Endodermal cell (in vitro differentiated cells): ENCODE results near the gene ALAS1. TPM values are rescaled to one million over a fixed set of nuclear protein-coding genes. Genes with fewer than 3 reads are reported as not detected.

Experiments used
- DNase-seq: peaks from one replicate; pipeline ENCODE4 v3.0.0-alpha.2; 2017
- H3K27ac ChIP-seq: 2 replicates; pipeline ENCODE4 v1.5.1; 2013; ENCODE audit warnings: mild to moderate bottlenecking, low read depth, low read length, moderate library complexity
- H3K27me3 ChIP-seq: 2 replicates; pipeline ENCODE4 v1.6.1; 2013; ENCODE audit warnings: mild to moderate bottlenecking, low read length, moderate library complexity; ENCODE audit not compliant: insufficient read depth, control insufficient read depth, poor library complexity, severe bottlenecking
- H3K36me3 ChIP-seq: 2 replicates; pipeline ENCODE4 v1.7.0; 2013; ENCODE audit warnings: mild to moderate bottlenecking, low read length, moderate library complexity; ENCODE audit not compliant: control insufficient read depth, insufficient read depth
- H3K4me1 ChIP-seq: one replicate; pipeline ENCODE4 v1.7.0; 2013; ENCODE audit warnings: low read length; ENCODE audit not compliant: control insufficient read depth, insufficient read depth
- H3K4me3 ChIP-seq: 2 replicates; pipeline ENCODE4 v1.5.1; 2013; ENCODE audit warnings: mild to moderate bottlenecking, low read length, moderate library complexity
- H3K9ac ChIP-seq: 2 replicates; pipeline ENCODE4 v1.6.1; 2013; ENCODE audit warnings: mild to moderate bottlenecking, low read length, moderate library complexity; ENCODE audit not compliant: poor library complexity, severe bottlenecking; ENCODE audit errors: extremely low read depth
- H3K9me3 ChIP-seq: 2 replicates; pipeline ENCODE4 v1.6.1; 2013; ENCODE audit warnings: mild to moderate bottlenecking, low read length, moderate library complexity; ENCODE audit not compliant: control insufficient read depth
- H3K27ac Mint-ChIP-seq: 2 replicates; pipeline ENCODE4 v1.8.0; 2020; ENCODE audit warnings: mixed read lengths
- H3K27me3 Mint-ChIP-seq: 2 replicates; pipeline ENCODE4 v1.8.0; 2021; ENCODE audit warnings: mild to moderate bottlenecking, mixed read lengths; ENCODE audit not compliant: insufficient read depth
- H3K36me3 Mint-ChIP-seq: 2 replicates; pipeline ENCODE4 v1.8.0; 2020; ENCODE audit warnings: low read depth, mixed read lengths
- H3K4me1 Mint-ChIP-seq: 2 replicates; pipeline ENCODE4 v1.8.0; 2020; ENCODE audit warnings: mixed read lengths
- H3K4me3 Mint-ChIP-seq: 2 replicates; pipeline ENCODE4 v1.8.0; 2020; ENCODE audit warnings: mild to moderate bottlenecking, moderate library complexity, mixed read lengths
- H3K9me3 Mint-ChIP-seq: 2 replicates; pipeline ENCODE4 v1.8.0; 2020; ENCODE audit warnings: mild to moderate bottlenecking, mixed read lengths
- whole genome bisulfite sequencing, 2 experiments: methylation state at CpG; one replicate each; pipeline versions ENCODE4 v1.1.5 to v1.1.7; 2013; ENCODE audit warnings: missing lambda C conversion rate in 2 of 2, mixed read lengths in 1 of 2; ENCODE audit not compliant: insufficient coverage in 1 of 2, insufficient read length in 1 of 2; 5-methylcytosine and 5-hydroxymethylcytosine counted together
- total RNA-seq, 2 donors: library from RNA; stranded (reverse); fragmentation: NEBNext Ultra II Directional in 1 of 2; extraction: Animal tissue kit (Norgen Biotek cat#: 25700) in 1 of 2; gene quantifications; 2 replicates in 1 of 2; 3 replicates in 1 of 2; pipeline ENCODE4 v1.2.1, GENCODE V29; 2021
- TF ChIP-seq, protein P1 (sequence below): fragments of 200-600 bp; sonication (generic); conservative IDR thresholded peaks from 2 replicates; pipeline ENCODE4 v1.5.0; 2021; ENCODE audit warnings: antibody characterized with exemption, mild to moderate bottlenecking

ALAS1 gene
- total RNA-seq, 2 donors from 2014 or later, result 33.6 to 50.1 TPM

DNA sequence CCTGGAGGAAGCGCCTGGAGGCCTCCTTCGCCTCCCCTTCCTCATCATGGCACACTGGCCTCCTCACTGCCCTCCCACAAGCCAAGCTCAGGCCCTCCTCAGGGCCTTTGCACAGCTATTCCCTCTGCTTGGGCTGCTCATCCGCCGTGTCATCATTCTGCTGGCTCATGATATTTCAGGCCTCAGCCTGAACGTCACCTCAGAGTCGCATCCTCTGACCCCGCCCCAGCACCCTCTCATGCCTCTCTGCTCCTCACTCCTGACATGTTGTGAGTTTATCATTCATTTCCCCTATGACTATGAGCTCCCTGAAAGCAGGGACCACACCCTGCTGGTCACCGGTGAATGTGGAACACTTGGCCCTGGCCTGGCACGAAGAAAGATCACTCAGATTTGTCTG lies 23.1 kb upstream of the ALAS1 start:
- Mint-ChIP-seq H3K36me3 (no peaks in the 10 kb centered on the region), H3K4me1 (peaks cover 6% of the 10 kb centered on the region), H3K27me3 (no peaks in the 10 kb centered on the region), H3K9me3 (no peaks in the 10 kb centered on the region), H3K27ac (no peak overlapping the region), H3K4me3 (no peak overlapping the region)
- Histone ChIP-seq H3K9ac (no peak overlapping the region), H3K27me3 (no peaks in the 10 kb centered on the region), H3K27ac (no peak overlapping the region), H3K4me1 (no peaks in the 10 kb centered on the region), H3K4me3 (no peak overlapping the region), H3K9me3 (no peaks in the 10 kb centered on the region), H3K36me3 (no peaks in the 10 kb centered on the region)
- no peak for DNase-seq
- WGBS, 2 experiments, result 95% methylated on average over 9 of the region's 9 CpGs
- TF ChIP-seq, protein P1, sequence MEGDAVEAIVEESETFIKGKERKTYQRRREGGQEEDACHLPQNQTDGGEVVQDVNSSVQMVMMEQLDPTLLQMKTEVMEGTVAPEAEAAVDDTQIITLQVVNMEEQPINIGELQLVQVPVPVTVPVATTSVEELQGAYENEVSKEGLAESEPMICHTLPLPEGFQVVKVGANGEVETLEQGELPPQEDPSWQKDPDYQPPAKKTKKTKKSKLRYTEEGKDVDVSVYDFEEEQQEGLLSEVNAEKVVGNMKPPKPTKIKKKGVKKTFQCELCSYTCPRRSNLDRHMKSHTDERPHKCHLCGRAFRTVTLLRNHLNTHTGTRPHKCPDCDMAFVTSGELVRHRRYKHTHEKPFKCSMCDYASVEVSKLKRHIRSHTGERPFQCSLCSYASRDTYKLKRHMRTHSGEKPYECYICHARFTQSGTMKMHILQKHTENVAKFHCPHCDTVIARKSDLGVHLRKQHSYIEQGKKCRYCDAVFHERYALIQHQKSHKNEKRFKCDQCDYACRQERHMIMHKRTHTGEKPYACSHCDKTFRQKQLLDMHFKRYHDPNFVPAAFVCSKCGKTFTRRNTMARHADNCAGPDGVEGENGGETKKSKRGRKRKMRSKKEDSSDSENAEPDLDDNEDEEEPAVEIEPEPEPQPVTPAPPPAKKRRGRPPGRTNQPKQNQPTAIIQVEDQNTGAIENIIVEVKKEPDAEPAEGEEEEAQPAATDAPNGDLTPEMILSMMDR, result no peak

DNA sequence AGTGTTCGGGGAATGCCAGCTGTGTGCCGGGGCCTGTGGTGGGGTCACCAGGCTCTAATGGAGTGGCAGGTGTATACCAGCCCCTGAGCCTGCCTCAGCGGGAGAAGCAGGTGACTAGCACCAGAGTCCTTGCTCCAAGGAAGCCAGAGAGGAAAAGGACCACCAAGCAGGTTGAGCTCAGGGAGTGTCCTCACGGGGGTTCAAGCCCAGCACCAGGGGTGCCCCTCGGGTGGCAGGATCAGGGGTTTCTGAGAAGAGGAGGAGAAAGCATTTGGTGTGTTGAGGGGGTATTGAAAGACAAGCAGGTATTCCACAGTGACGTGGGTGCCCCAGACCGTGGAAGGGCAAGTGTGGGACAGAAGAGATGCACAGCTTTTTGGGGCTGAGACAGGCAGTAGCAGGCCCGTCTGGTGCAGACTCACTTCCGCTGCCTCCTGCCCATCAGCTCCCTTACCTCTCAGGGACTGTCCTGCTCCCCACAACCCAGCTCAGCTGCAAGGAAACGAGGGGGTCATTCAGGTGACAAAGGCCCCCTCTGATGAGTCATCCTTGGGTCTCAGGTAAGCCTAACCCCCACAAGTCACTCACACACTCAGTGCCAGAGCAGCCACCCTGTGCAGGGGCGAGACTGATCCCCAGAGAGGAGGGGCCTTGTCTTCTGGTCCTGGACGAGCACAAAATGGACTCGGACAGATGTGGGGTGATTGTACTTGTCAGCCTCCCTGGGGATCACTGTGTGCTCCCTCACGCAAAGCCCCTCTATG lies 22.4 kb upstream of the ALAS1 start:
- Histone ChIP-seq H3K27ac (no peak overlapping the region), H3K9ac (no peak overlapping the region), H3K9me3 (no peaks in the 10 kb centered on the region), H3K4me1 (no peaks in the 10 kb centered on the region), H3K36me3 (no peaks in the 10 kb centered on the region), H3K27me3 (no peaks in the 10 kb centered on the region), H3K4me3 (no peak overlapping the region)
- Mint-ChIP-seq H3K27me3 (no peaks in the 10 kb centered on the region), H3K4me1 (peaks cover 6% of the 10 kb centered on the region), H3K9me3 (no peaks in the 10 kb centered on the region), H3K36me3 (no peaks in the 10 kb centered on the region), H3K4me3 (no peak overlapping the region), H3K27ac (no peak overlapping the region)
- no peak for DNase-seq
- TF ChIP-seq, protein P1, result no peak
- WGBS, 2 experiments, result 88 to 98% methylated on average over 7 to 14 of the region's 14 CpGs

DNA sequence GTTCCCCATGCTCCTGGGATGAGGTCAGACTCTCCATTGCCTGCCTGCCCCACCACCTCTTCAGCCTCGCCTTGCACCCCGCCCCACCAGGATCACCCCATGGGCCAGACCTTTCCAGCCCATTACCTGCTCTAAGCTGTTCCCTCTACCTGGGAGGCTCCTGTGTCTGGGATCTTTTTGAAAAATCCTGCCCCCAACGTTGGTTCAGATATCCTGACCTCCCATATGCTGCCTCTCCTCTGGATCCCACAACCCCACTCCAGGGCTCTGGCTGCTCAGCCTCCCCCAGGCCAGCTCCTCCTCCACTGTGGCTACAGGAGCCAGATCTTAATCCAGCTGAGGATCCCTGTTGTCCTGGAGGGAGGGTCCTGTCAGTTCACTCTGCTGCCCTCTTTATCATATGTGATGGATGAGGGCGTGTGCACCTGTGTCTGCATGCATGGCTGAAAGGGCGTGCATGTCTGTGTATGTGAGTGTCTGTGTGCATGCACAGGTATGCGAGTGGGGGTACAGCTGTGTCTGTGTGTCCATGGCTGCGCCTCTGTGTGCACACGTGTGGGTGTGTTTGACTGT lies 21.7 kb upstream of the ALAS1 start:
- no peak overlapping the region for H3K9ac ChIP-seq
- peaks cover 6% of the 10 kb centered on the region for H3K4me1 Mint-ChIP-seq
- 88 to 100% methylated on average over 1 to 8 of the region's 8 CpGs for WGBS, 2 experiments
- H3K36me3 ChIP-seq, result no peaks in the 10 kb centered on the region
- no peak overlapping the region for H3K27ac ChIP-seq
- no peaks in the 10 kb centered on the region for H3K4me1 ChIP-seq
- no peak overlapping the region for H3K4me3 Mint-ChIP-seq
- DNase-seq, result no peak
- TF ChIP-seq, protein P1, result no peak
- H3K27ac Mint-ChIP-seq, result no peak overlapping the region
- H3K9me3 ChIP-seq, result no peaks in the 10 kb centered on the region
- H3K36me3 Mint-ChIP-seq, result no peaks in the 10 kb centered on the region
- H3K9me3 Mint-ChIP-seq, result no peaks in the 10 kb centered on the region
- no peaks in the 10 kb centered on the region for H3K27me3 ChIP-seq
- no peak overlapping the region for H3K4me3 ChIP-seq
- no peaks in the 10 kb centered on the region for H3K27me3 Mint-ChIP-seq
